Body of pancreas (tissue), 4 donors: ENCODE measurements around the gene GPC2.

Experiments
- POLR2A ChIP-seq, 3 donors: fragments of 450-650 bp; IDR thresholded peaks; one replicate each; pipeline ENCODE4 v1.6.1; 2016; ENCODE audit warnings: antibody characterized with exemption in 3 of 3, mild to moderate bottlenecking in 2 of 3
- TF ChIP-seq, protein P1 (sequence below), 7 experiments: fragments of 450-650 bp in 4 of 7; fragments of 200-600 bp in 3 of 7; sonication (generic) in 3 of 7; IDR thresholded peaks; one replicate each; pipeline ENCODE4 v1.5.1; 2016 to 2019; ENCODE audit warnings: antibody characterized with exemption in 7 of 7

DNA sequence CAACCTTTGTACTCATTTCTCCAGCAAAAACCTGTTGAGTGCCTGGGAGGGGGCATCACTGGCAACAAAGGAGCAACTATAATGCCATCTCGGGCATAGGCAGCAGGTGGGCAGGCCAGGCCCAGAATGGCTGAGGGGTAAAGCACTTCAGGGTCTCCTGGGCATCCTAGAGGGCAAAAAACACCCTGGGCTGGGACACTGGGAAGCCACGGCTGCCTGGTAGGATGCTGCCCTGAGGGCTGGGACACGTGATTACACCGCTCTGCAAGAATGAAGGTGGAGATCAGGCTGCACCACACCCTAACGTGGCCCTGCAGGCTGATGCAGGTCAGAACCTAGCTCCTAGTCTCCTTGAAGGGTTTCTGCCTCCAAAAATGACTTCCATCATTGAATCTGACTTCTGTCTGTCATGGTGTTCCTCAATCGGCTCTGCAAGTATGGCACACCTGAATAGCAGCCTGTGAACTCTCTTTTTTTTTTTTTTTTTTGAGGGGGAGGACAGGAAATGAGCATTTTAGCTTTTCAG lies 14.1 kb downstream of the GPC2 start:
- no peak for TF ChIP-seq POLR2A (IDR thresholded peaks at IDR 0.05)
- TF ChIP-seq, protein P1, sequence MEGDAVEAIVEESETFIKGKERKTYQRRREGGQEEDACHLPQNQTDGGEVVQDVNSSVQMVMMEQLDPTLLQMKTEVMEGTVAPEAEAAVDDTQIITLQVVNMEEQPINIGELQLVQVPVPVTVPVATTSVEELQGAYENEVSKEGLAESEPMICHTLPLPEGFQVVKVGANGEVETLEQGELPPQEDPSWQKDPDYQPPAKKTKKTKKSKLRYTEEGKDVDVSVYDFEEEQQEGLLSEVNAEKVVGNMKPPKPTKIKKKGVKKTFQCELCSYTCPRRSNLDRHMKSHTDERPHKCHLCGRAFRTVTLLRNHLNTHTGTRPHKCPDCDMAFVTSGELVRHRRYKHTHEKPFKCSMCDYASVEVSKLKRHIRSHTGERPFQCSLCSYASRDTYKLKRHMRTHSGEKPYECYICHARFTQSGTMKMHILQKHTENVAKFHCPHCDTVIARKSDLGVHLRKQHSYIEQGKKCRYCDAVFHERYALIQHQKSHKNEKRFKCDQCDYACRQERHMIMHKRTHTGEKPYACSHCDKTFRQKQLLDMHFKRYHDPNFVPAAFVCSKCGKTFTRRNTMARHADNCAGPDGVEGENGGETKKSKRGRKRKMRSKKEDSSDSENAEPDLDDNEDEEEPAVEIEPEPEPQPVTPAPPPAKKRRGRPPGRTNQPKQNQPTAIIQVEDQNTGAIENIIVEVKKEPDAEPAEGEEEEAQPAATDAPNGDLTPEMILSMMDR (IDR thresholded peaks at IDR 0.05): no peak
